Left ventricle myocardium inferior (tissue), 1 donor: Measurements from ENCODE around the gene ENPP3. TPM values are rescaled to one million over a fixed set of nuclear protein-coding genes. Genes with fewer than 3 reads are reported as not detected.

Experiments
- DNase-seq: peaks from one replicate; pipeline ENCODE4 v3.0.0-alpha.2; 2020
- H3K27ac ChIP-seq: fragments of 200-600 bp; replicated peaks from 2 replicates; pipeline ENCODE4 v1.8.0; 2021
- H3K27me3 ChIP-seq: fragments of 200-600 bp; 2 replicates; pipeline ENCODE4 v1.8.0; 2021; ENCODE audit warnings: low read depth
- H3K36me3 ChIP-seq: fragments of 200-600 bp; 2 replicates; pipeline ENCODE4 v1.8.0; 2021
- H3K4me1 ChIP-seq: fragments of 200-600 bp; 2 replicates; pipeline ENCODE4 v1.8.0; 2021
- H3K4me3 ChIP-seq: fragments of 200-600 bp; 2 replicates; pipeline ENCODE4 v1.8.0; 2021; ENCODE audit warnings: mild to moderate bottlenecking, moderate library complexity
- H3K9me3 ChIP-seq: fragments of 200-600 bp; replicated peaks from 2 replicates; pipeline ENCODE4 v1.8.0; 2021
- CTCF ChIP-seq: fragments of 200-600 bp; IDR thresholded peaks from 2 replicates; pipeline ENCODE4 v1.8.0; 2021; ENCODE audit warnings: antibody characterized with exemption, mild to moderate bottlenecking, borderline replicate concordance
- intact Hi-C: fragments of 100-400 bp; cut with micrococcal nuclease; formaldehyde crosslinking; loops from one replicate; pipeline ENCODE4 v1.11.0; 2022
- total RNA-seq: library from RNA; stranded (reverse); fragmentation: NEBNext Ultra II Directional; extraction: Animal tissue kit (Norgen Biotek cat#: 25700); gene quantifications from one replicate; pipeline ENCODE4 v1.2.1, GENCODE V29; 2021
- donor health status: DM: no; HTN: yes; CAD: no; lungs with severe emphysema.

Gene ENPP3
- total RNA-seq, 1 donor from 2014 or later: 0.14 TPM

GRCh38 chr6:131642987-131643611 lies 6.0 kb downstream of the ENPP3 start:
- Histone ChIP-seq H3K4me3 (no peak overlapping the region), H3K9me3 (no peaks in the 10 kb centered on the region), H3K27me3 (no peaks in the 10 kb centered on the region), H3K4me1 (no peaks in the 10 kb centered on the region), H3K27ac (no peak overlapping the region), H3K36me3 (no peaks in the 10 kb centered on the region)
- intact Hi-C loops: no loop called here
- no peak for DNase-seq
- no peak for TF ChIP-seq CTCF

GRCh38 chr6:131643855-131644460 lies 6.9 kb downstream of the ENPP3 start:
- Histone ChIP-seq H3K27me3 (no peaks in the 10 kb centered on the region), H3K4me3 (no peak overlapping the region), H3K27ac (no peak overlapping the region), H3K9me3 (no peaks in the 10 kb centered on the region), H3K36me3 (no peaks in the 10 kb centered on the region), H3K4me1 (no peaks in the 10 kb centered on the region)
- DNase-seq: no peak
- no peak for TF ChIP-seq CTCF
- intact Hi-C loops: no loop called here

GRCh38 chr6:131644921-131645320 lies 7.8 kb downstream of the ENPP3 start:
- Histone ChIP-seq H3K9me3 (no peaks in the 10 kb centered on the region), H3K27ac (no peak overlapping the region), H3K27me3 (no peaks in the 10 kb centered on the region), H3K4me3 (no peak overlapping the region), H3K4me1 (no peaks in the 10 kb centered on the region), H3K36me3 (no peaks in the 10 kb centered on the region)
- DNase-seq: no peak
- no peak for TF ChIP-seq CTCF
- intact Hi-C loops: no loop called here

- no peak for TF ChIP-seq CTCF
- H3K4me1 ChIP-seq: no peaks in the 10 kb centered on the region
- DNase-seq: no peak
- H3K36me3 ChIP-seq: no peaks in the 10 kb centered on the region
- H3K9me3 ChIP-seq: no peaks in the 10 kb centered on the region
- H3K27ac ChIP-seq: no peak overlapping the region
- H3K27me3 ChIP-seq: no peaks in the 10 kb centered on the region
- intact Hi-C loops: no loop called here
- no peak overlapping the region for H3K4me3 ChIP-seq
These were observed 8.7 kb downstream of the ENPP3 start for GRCh38 chr6:131645846-131646245.

DNA sequence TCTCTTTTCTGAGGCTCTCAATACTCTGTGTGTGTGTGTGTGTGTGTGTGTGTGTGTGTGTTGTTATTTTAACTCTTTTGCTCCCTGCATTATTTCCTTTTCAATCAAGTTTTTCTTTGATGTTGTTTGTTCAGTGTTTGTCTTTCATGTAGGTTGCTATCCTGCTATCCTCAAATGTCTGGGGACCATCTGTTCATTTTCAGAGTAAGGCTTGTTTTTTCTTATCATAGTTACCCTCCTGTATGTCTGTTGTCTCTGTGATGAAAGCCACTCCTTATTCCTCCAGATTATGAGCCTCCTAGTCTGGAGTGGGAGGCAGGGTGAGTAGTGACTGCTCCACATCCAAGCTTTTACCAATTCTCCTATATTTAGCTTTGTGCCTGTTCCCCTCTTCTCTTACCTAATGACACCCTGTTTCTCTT lies 9.2 kb downstream of the ENPP3 start:
- intact Hi-C loops: no loop called here

More for the DNA sequence above, 9.2 kb downstream of the ENPP3 start:
- Histone ChIP-seq H3K4me3 (no peak overlapping the region), H3K27me3 (no peaks in the 10 kb centered on the region), H3K4me1 (no peaks in the 10 kb centered on the region), H3K36me3 (no peaks in the 10 kb centered on the region), H3K9me3 (no peaks in the 10 kb centered on the region), H3K27ac (no peak overlapping the region)
- DNase-seq: no peak
- no peak for TF ChIP-seq CTCF
